HG02973 (cell line): ENCODE results near the gene TMEM154.
"Not testable (repeated sequence)": the region's sequence is repeated elsewhere in the genome, so short reads cannot be mapped to it uniquely, and the experiment has no call there.

Experiments used
- ATAC-seq: cut with Tn5 transposase; IDR thresholded peaks from one replicate; pipeline ENCODE4 v1.9.1; 2021; ENCODE audit warnings: moderate library complexity; ENCODE audit not compliant: unreplicated experiment

TMEM154 gene

DNA sequence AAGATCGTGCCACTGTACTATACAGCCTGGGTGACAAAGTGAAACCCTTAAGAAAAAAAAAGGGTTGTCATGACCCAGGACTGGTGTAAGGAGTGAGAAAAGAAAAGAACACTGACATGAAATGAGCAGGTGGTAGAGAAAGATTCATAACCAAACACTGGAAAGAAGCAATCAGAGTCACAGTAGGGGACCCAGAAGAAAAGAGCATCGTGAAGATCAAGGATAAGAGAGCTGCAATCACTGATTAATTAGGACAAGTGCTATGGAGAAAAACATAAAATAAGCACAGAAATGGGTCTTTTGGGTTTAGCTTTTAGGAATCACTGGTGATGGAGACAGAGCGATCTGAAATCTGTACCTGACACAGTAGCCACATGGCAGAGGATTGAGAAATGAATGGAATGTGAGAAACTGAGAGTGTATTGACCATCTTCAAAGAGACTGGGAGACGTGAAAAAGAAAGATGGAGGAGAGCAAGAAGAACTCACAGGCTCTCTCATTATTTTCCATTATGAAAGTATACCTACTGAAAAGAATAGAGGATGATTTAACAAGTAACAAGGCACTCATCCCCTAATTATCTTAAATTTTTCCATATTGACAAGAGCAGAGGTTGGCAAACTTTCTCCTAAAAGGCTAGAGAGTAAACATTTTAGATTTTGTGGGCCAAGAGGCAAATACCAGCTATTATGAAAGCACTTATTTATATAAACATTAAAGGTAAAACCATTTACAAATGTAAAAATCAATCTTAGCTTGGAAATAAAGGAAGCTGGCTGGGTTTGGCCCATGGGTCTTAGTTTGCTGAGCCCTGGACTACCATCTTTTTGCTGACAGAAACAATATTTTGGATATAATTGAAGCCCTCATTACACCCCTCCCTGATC is 7.3 kb downstream of the TMEM154 start:
- no peak for ATAC-seq

DNA sequence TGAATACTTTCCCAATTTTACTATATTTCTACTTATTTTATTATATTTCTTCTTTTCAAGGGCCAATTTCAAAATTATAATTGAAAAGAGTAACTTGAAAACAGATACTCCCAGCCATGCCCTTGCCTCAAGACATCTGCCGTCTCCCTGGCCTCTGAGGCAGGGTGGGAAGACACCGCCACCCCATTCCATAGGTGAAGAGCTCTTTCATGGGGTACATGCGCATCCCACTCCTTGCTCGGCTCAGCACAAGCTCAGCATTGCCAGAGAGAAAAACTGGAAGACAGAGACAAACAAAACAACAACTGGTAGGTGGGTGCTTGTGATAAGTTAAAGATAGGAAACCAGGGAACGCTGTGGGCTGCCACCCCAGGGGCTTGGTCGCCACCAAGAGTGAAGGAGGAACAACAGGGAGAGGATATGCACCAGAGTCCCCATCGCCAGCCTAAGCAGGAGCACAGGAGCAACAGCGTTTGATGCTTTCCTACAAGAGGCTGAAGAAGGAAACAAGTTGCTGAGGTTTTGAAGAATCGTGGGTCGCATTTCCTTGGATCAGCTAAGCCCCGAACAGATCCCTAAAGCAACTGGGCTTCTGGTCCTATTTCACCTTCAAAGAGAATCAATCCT is 11.3 kb downstream of the TMEM154 start:
- no peak for ATAC-seq

DNA sequence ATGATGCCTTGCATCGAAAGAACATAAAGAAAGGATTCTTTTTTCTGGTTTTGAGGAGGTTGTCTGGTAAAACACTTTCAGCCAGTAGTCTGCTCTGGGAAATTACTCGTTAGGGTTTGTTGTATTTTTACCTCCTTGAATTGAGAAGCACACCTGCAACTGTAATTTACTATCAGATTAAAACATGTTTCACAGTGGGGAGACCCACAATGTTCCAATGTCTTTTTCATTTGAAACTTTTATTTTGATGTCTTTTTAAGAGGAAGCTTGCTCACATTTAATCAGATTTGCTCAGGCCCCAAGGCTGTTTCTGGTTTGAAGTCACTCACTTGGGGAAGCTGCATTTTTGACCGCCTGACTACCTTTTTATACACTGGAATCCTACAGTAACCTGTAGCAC is 12.0 kb downstream of the TMEM154 start:
- no peak for ATAC-seq

DNA sequence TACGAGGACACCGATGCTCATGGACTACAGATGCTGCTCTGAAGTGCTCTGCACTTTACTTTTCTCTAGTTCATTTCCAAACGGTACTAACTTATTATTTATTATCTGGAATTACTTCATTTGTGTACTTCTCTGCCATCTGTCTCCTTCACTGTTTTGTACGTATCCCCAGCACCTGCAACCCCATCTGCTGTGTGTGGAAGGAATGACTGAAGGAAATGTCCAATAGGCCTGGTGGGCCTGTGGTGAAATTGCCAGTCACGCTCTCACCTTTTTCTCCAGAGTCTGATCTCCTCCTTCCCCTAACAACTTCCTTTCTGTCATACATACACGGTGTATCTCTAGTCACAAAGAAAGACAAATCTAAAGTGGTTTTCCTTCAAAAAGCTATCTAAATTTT is 12.9 kb downstream of the TMEM154 start:
- no peak for ATAC-seq

DNA sequence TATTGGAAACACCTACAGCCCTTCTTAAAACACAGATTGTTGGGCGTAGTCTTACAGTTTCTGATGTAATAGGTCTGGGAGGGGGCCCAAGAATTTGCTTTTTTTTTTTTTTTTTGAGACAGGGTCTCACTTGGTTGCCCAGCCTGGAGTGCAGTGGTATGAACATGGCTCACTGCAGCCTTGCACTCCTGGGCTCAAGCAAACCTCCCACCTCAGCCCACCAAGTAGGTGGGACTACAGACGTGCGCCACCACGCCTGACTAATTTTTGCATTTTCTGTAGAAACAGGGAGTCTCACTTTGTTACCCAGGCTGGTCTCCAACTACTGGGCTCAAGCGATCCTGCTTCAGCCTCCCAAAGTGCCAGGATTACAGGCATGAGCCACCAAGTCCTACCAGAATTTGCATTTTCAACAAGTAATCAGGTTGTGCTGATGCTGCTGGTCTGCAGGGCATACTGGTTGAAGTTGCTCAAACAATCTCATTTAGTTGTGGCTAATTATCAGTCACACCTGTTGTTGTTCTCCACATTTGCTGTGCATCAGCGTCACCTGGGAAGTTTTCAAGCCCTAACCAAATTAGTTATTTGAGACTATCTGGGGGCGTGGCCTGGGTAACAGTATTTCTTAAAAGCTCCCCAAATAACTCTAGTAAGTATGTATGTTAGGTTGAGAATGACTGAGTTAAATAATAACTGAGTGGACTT is 14.0 kb downstream of the TMEM154 start:
- ATAC-seq = no peak

DNA sequence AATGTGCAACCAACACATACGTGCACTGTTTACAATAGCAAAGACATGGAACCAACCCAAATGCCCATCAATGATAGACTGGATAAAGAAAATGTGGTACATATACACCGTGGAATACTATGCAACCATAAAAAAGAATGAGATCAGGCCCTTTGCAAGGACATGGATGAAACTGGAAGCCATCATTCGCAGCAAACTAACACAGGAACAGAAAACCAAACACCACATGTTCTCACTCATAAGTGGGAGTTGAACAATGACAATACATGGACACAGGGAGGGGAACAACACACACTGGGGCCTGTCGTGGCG is 15.8 kb downstream of the TMEM154 start:
- not testable (repeated sequence) for ATAC-seq

DNA sequence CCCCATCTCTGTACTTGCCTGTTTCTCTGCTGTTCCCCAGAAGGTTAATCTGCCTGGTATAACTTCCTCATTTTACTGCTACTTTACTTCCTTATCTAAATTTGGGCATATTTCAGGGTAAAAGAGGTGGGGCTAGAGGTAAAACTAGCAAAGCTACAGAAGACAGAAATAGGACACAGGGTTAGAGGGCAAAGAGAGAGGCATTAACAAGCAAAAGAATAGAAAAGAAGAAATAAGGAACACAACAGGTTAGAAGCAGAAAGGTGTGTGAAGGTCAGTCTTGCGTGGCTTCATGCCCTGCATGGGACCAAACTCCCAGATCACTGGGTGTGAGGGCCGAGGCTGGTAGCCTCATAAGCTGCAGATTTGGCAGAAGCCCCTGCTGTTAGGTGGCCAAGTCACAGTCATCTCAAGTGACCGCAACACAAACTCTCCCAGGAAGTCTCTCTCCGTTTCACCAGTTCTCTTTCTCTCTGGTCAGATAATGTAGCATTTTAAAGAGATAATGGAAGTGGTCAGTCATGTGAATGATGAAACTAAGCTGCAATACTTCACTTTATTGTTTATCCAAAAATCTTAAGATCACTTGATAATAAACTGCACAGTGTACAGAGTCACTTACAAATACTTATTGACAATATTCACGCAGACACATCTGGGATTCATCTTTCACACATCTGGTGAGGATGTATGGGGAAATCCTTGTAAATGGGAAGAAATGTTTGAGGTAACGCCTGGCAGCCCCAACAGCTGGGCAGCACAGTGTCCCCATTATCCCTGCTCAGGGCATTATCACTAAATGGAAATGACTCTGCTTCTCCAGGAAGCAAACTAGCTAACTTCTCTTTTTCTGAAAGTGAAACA is 16.4 kb downstream of the TMEM154 start:
- ATAC-seq = peak; percentile 45

DNA sequence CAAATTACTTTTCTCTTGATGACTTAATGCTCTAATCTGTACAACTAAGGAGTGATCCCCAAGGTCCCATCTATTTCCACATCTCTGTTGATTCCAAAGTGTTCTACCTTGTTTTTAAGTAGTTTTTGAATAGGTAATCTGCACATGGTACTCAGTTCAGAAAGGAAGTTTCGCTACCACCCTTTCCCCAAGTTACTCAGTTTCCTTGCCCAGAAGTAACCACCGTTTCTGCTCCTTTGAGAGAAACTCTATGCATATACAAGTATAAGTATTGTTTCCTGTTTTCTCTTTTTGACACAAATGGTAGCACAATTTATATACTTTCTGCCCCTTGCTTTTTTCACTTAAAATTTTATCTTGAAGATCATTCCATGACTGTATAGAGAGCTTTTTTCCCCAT is 18.1 kb downstream of the TMEM154 start:
- ATAC-seq = no peak

DNA sequence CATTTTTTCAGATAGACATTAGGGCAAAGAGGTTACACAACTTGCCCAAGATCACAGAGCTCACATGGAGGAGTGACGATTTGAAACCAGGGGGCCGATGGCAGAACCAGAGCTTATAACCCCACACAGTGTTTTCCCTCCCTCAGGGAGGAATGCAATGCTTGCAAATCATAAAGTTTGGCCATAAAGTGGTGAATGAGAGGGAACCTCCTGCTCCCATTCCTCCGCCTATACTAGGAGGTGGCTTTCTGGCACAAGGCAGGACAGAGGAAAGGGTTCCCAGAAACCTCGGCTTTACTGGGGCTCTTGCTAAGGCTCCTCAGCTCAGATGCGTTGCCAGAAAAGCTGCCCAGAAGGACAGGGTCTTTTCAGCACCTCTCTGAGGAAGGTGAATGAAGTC is 19.3 kb downstream of the TMEM154 start:
- ATAC-seq = no peak

DNA sequence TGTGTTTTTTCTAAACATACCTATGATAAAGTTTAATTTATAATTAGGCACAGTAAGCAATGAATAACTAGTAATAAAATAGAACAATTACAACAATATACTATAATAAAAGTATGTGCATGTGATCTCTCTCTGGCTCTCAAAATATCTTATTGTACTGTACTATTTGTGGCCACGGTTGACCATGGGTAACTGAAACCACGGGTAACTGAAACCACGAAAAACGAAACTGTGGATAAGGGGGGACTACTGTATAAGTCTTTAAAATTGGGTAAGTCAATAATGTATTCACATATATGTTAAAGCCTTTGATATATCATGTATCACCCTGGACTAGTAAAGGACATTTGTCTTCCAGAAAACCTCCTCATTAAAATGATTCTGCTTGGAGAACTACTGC is 20.0 kb downstream of the TMEM154 start:
- ATAC-seq = no peak

DNA sequence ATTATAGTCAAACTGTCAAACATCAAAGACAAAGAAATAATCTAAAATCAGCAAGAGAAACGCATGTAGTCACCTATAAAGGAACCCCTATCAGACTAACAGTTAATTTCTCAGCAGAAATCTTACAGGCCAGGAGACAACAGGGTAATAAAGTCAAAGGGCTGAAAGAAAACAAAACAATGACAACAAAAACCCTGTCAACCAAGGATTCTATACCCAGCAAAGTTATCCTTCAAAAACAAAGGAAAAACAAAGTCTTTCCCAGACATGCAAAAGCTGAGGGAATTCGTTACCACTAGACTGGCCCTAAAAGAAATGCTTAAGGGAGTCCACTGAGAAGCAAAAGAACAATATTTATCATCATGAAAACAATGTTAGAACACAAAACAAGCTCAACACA is 22.1 kb downstream of the TMEM154 start:
- ATAC-seq = no peak

DNA sequence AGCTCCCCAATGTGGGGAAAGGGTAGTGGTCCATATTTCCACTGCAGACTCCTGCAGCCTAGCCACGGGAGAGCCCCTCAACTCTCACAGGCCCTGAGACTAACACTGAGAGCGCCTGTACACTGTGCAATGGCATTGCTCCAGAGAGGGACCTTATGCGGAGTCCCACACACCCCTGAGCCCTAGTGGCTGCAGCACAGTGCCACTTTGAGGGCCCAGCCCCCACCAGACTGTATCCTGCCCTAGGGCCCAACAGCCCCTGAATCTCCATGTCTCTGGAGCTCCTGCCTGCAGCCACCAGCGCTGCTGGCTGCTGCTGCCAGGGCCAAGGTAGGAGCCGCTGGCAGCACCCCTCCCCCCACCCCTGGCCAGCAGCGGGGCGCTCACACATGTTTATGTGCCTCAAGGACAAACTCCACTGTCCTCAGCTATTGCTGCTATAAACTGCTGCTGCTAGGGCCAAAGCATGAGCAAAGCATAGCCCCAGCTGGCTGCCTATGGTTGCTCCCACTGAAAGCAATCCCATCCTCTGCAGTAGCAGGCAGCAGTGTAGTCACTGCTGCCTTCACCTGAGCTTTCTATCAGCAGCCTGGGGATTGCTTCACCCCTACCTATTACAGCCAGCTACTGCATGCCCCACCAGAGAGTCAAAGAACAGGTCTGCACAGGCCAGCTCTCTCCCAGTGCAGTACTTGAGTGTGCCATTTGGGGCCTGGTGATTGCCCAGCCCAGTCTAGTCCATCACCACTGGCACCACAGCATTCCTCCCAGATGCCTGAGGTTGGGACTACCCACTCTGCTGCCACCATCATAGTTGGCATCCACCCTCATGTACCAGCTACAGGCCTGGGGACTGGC is 24.3 kb downstream of the TMEM154 start:
- no peak for ATAC-seq

DNA sequence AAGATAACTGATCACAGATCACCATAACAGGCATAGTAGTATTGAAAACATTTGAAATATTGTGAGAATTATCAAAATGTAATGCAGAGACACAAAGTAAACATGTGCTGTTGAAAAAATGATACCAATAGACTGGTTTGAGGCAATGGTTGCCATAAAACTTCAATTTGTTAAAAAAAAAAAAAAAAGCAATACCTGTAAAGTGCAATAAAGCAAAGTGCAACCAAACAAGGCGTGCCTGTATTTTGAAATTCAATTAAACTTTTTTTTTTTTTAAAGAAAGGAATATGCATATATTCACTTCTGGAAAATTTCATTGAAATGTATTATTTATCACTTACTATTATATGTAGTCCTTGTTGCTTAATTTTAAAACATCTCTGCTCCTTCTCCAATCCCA is 27.7 kb downstream of the TMEM154 start:
- no peak for ATAC-seq

DNA sequence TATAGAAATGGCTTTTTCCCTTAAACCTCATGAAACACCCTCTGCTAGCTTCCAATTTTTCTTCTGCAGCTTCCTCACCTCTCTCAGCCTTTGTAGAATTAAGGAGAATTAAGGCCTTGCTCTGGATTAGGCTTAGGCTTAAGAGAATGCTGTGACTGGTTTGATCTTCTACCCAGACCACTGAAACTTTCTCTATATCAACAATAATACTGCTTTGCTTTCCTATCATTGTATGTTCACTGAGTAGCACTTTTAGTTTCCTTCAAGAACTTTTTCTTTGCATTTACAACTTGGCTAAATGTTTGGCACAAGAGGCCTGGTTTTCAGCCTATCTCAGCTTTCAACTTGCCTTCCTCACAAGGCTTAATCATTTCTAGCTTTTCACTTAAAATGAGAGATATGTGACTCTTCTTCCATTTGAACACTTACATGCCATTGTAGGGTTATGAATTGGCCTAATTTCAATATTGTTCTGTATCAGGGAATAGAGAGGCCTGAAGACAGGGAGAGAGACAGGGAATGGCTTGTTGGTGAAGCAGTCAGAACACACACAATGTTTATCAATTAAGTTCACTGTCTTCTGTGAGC is 28.2 kb downstream of the TMEM154 start:
- no peak for ATAC-seq

DNA sequence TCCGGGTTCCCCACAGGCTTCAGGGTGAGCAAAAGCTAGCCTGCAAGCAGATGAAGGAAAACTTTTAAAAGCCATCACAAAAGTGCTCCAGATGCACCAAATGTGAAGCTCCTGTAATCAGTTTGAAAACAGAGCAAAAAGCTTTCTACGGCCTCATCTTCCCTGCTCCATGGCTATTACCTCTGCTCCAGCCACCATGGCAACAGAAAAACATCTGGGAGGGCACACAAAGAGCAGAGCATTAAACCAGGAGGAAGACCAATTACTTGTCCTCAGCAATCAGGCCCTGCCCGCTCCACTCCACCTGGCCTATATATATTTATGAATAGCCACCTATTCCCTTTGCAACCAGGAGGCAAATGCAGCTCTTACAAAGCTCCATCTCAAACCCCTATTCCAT is 33.6 kb downstream of the TMEM154 start:
- no peak for ATAC-seq

DNA sequence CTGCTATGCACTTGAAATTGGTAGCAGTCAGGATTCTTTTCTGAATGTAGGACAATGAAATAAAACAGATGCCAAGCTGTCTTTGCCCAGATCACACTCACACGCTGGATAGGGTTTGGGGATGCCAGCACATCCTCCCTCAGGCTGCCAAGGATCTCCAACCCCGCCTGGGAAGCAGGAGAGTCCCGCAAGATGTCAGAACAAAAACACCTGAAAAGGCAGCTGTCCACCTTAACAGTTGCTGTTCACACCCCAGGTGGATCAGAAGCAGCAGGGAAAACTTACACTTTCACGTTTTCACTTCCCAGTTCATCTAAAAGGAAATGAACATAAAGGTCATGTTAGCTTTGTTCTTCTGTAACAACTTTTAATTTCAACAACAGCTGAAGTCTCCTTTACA is 35.7 kb downstream of the TMEM154 start:
- ATAC-seq = no peak

DNA sequence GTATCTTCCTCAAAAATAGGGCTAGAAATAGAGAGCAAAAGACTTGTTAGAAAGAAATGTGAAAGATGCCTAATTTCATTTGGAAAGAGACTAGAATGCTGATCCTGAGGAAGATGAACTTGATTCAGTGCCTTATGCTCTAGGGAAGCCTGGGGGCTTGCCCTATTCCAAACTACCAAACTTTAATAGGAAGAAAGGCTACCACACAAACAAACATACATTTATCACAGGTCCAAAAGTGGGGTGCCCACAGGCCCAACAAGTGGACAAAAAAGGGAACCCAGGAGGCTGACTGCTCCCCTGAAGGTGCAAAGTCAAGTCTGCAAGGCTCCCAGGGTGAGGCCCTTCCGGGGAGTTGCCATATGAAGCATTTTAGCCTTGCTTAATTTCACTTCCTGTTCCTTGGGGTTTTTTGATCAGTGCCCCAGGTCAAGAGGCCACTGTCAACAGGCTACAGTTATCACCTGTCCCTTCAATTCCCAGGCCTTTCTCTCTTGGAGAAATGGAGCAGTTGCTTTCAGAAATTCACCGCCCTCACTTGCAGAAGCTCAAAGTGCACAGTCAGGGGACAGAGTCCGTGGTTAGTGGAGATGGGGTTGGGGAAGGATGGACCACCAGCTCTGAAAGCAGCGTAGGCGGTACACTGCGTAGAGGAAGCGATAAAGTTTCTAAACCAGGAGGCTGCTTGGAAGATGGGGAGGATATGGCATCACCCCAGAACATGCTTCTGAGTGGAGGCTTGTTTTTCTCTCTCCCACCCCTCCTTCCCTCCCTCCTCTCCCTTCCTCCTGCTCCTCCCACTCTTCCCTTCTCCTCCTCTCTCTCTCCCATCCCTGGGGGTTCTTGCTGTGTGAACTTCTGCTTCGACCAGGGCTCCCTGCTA is 36.4 kb downstream of the TMEM154 start:
- ATAC-seq = peak; percentile 92

DNA sequence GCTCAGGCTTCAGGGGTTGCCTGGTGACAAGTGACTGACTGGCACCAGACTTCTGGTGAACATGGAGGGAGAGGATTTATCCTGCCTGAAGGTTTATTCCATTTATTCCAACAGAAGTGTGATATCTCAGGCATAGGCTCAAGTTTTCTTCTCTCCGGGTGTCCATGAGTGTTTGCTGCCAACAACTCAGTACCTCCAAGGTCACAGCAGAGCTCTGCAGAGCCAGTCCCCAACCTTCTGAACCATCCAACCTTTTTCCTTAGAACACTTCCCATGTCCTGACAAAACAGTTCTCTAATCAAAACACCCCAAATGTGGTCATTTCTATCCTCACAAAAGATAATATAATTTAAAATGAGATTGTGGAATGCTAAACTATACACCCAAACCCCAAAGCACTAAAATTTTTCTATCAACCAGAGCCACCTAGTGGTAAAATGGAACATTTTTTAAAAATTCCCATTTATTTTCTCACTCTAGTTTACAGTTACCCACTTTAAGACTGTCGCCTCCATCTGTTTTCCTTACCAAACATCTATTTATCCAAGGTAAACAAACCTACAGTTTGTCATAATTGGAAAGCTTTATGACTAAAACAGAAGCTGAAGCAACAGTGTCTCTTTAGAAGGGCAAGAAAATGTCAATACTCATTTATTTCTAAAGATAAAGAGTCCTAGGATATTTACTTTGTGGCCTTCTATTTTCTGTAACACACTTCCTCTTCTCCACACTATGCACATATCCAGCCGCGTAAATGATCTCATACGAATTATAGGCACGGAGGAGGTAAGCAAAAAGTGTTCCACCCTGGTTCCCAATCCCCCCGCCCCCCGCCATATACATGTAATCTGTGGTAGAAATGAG is 39.5 kb downstream of the TMEM154 start:
- ATAC-seq = no peak
